K562 (cell line): Measurements from ENCODE around the gene LRRC3C. TPM values are rescaled to one million over a fixed set of nuclear protein-coding genes. Genes with fewer than 3 reads are reported as not detected.

ENCODE experiments used
- BRCA1 ChIP-seq, 2 experiments: fragments of 450-650 bp in 1 of 2; sonication (generic) in 1 of 2; formaldehyde crosslinking in 1 of 2; IDR thresholded peaks; 2 replicates each; pipeline versions ENCODE4 v1.5.0 to v1.6.1; 2017 to 2020; ENCODE audit warnings: mild to moderate bottlenecking in 1 of 2, missing genetic modification reagents in 1 of 2
- CBX2 ChIP-seq: fragments of 200-600 bp; sonication (generic); IDR thresholded peaks from one replicate; pipeline ENCODE4 v1.6.1; 2012; ENCODE audit warnings: mild to moderate bottlenecking, low read length, inconsistent platforms; ENCODE audit not compliant: insufficient read depth, poor library complexity, severe bottlenecking
- CCAR2 ChIP-seq: fragments of 200-400 bp; formaldehyde crosslinking; IDR thresholded peaks from 2 replicates; pipeline ENCODE4 v1.6.1; 2017; ENCODE audit warnings: mild to moderate bottlenecking, low read depth, low read length
- EP300 ChIP-seq: IDR thresholded peaks from 2 replicates; pipeline ENCODE4 v1.6.1; 2012; ENCODE audit warnings: low read length, improper control_type of control experiment
- GABPB1 ChIP-seq: sonication (generic); formaldehyde crosslinking; IDR thresholded peaks from 2 replicates; pipeline ENCODE4 v1.8.0; 2022; ENCODE audit warnings: mild to moderate bottlenecking, missing genetic modification reagents
- HDAC1 ChIP-seq, 2 experiments: fragments of 450-650 bp; IDR thresholded peaks; 2 replicates each; pipeline ENCODE4 v1.6.1; 2016 to 2017; ENCODE audit warnings: inconsistent platforms in 1 of 2, mild to moderate bottlenecking in 1 of 2, moderate library complexity in 1 of 2
- HMGN3 ChIP-seq: IDR thresholded peaks from 2 replicates; pipeline ENCODE4 v1.6.1; 2011; ENCODE audit warnings: borderline replicate concordance, low read depth, mild to moderate bottlenecking, mixed read lengths, low read length; ENCODE audit not compliant: insufficient read length; ENCODE audit errors: extremely low read depth
- JUNB ChIP-seq: fragments of 450-650 bp; formaldehyde crosslinking; conservative IDR thresholded peaks from 2 replicates; pipeline ENCODE4 v1.4.0; 2020; ENCODE audit warnings: mild to moderate bottlenecking
- MYNN ChIP-seq, 2 experiments: sonication (generic); formaldehyde crosslinking in 1 of 2; IDR thresholded peaks; 2 replicates each; pipeline versions ENCODE4 v1.5.0 to v1.6.1; 2016 to 2020; ENCODE audit warnings: antibody characterized with exemption in 1 of 2, missing genetic modification reagents in 1 of 2
- PHF20 ChIP-seq: fragments of 450-650 bp; IDR thresholded peaks from 2 replicates; pipeline ENCODE4 v1.6.1; 2018; ENCODE audit not compliant: partially characterized antibody
- RCOR1 ChIP-seq, 2 experiments: IDR thresholded peaks; 2 replicates each; pipeline ENCODE4 v1.6.1; 2012; ENCODE audit warnings: low read depth in 2 of 2, low read length in 2 of 2, borderline replicate concordance in 1 of 2, improper control_type of control experiment in 1 of 2
- SAP30 ChIP-seq: fragments of 200-600 bp; sonication (generic); IDR thresholded peaks from 2 replicates; pipeline ENCODE4 v1.6.1; 2012; ENCODE audit warnings: borderline replicate concordance, low read depth, mild to moderate bottlenecking, moderate library complexity, low read length, control low read depth, inconsistent platforms; ENCODE audit not compliant: insufficient read depth, poor library complexity, severe bottlenecking
- SRSF3 ChIP-seq: fragments of 200-400 bp; formaldehyde crosslinking; IDR thresholded peaks from 2 replicates; pipeline ENCODE4 v1.6.1; 2016; ENCODE audit warnings: mild to moderate bottlenecking, low read length, moderate library complexity; ENCODE audit not compliant: insufficient read depth
- STAT5B ChIP-seq: fragments of 250-450 bp; sonication (Bioruptor Pico); IDR thresholded peaks from 2 replicates; pipeline ENCODE4 v1.8.0; 2021; ENCODE audit warnings: mild to moderate bottlenecking, inconsistent platforms
- USF1 ChIP-seq: sonication (generic); formaldehyde crosslinking; IDR thresholded peaks from 2 replicates; pipeline ENCODE4 v1.9.0; 2022; ENCODE audit warnings: mild to moderate bottlenecking, missing genetic modification reagents
- XRCC5 ChIP-seq: fragments of 200-400 bp; formaldehyde crosslinking; IDR thresholded peaks from 2 replicates; pipeline ENCODE4 v1.6.1; 2017; ENCODE audit warnings: low read depth, mild to moderate bottlenecking, low read length
- ZBTB7A ChIP-seq: IDR thresholded peaks from 2 replicates; pipeline ENCODE4 v1.6.1; 2011; ENCODE audit warnings: low read depth, mild to moderate bottlenecking, low read length, moderate library complexity, borderline replicate concordance; ENCODE audit not compliant: control insufficient read depth
- ZFP91 ChIP-seq: sonication (generic); formaldehyde crosslinking; IDR thresholded peaks from 2 replicates; pipeline ENCODE4 v1.8.0; 2022; ENCODE audit warnings: mild to moderate bottlenecking, missing genetic modification reagents
- ZNF133 ChIP-seq: fragments of 250-450 bp; sonication (Bioruptor Pico); IDR thresholded peaks from 2 replicates; pipeline ENCODE4 v1.4.0; 2020; ENCODE audit warnings: mild to moderate bottlenecking
- ZNF174 ChIP-seq: fragments of 250-450 bp; sonication (Bioruptor Pico); IDR thresholded peaks from 2 replicates; pipeline ENCODE4 v1.4.0; 2020; ENCODE audit warnings: mild to moderate bottlenecking
- ZNF699 ChIP-seq: fragments of 250-450 bp; sonication (Bioruptor Pico); IDR thresholded peaks from 2 replicates; pipeline ENCODE4 v1.8.0; 2021; ENCODE audit warnings: mild to moderate bottlenecking, moderate library complexity; ENCODE audit not compliant: insufficient replicate concordance
- polyA plus RNA-seq, 8 experiments: library from polyadenylated mRNA; depleted of rRNA in 4 of 8; stranded (reverse) in 5 of 8; unstranded in 3 of 8; fragments of >200 nt; fragmentation: Nextera tagmentation in 2 of 8; fragmentation: Illumina TruSeq in 1 of 8; extraction: Ambion mirVana in 2 of 8; extraction: Trizol in 1 of 8; gene quantifications; 2 replicates each; pipeline versions ENCODE4 v1.2.1 to v1.2.3, GENCODE V29; 2011 to 2014; ENCODE audit warnings: inconsistent platforms in 1 of 8, missing spikeins in 1 of 8
- total RNA-seq, 7 experiments: library from RNA; depleted of rRNA in 6 of 7; stranded (reverse); fragments of >200 nt in 6 of 7; fragmentation: Illumina TruSeq in 2 of 7; extraction: Trizol in 2 of 7; gene quantifications; 2 replicates each; pipeline versions ENCODE4 v1.2.1 to v1.2.3, GENCODE V29; 2011 to 2021; ENCODE audit warnings: low replicate concordance in 1 of 7
- TF ChIP-seq, protein P1 (sequence below): sonication (generic); formaldehyde crosslinking; IDR thresholded peaks from 2 replicates; pipeline ENCODE4 v1.8.1; 2023; ENCODE audit warnings: mild to moderate bottlenecking, missing genetic modification reagents

LRRC3C gene
- total and polyA plus RNA-seq, 9 of the 15 experiments (the other 6 are each of a cell fraction or from before 2014, with no cell fraction given): not detected

DNA sequence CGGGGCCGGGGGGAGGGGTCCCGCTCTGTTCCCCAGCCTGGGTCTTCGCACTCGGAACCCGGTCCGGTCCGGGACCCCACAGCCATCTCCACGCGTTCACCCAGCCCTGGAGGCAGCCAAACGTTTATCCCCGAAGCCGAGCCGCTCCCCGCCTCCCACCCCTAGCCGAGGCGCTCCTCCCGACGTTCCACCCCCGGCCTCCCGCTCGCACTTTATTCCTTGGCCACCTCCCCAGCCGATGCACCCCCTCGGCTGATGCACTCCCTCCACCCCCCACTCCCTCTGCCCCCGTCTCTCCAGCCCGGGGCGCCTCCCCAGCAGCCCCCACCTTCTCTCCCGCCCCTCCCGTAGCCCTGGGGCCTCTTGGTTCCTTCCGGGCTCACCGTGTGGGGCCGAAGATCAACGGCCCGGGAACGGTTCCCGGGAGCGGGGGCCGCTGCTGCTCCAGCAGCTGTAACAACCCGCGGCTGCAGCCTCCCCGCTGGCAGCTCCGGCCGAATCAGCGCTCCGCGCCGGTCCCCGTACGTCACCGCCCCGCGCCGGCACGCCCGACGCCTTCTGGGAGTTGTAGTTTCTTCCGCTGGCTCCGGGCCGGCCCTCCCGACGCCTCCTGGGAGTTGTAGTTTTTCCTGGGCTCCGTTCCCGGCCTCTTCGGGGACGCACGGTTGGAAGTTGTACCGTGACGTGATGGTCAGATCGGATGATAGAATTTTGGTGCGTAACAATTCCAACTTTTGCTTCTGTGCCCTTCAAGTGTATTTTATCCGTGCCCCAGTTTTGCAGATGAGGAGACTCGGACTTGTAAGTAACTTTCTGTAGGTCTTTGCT lies at the start of gene LRRC3C, which contains the start of gene ORMDL3 (continued):
- no peak for TF ChIP-seq USF1
- TF ChIP-seq HMGN3: peak; percentile 87
- TF ChIP-seq XRCC5: no peak
- no peak for TF ChIP-seq SRSF3
- TF ChIP-seq CBX2: no peak
- TF ChIP-seq EP300: peak; percentile 7; the same call in 1 of the 2 replicates
- TF ChIP-seq MYNN (IDR thresholded peaks at IDR 0.05): no peak
- TF ChIP-seq MYNN (CRISPR knock-in tag; IDR thresholded peaks at IDR 0.05): no peak
- TF ChIP-seq, protein P1, sequence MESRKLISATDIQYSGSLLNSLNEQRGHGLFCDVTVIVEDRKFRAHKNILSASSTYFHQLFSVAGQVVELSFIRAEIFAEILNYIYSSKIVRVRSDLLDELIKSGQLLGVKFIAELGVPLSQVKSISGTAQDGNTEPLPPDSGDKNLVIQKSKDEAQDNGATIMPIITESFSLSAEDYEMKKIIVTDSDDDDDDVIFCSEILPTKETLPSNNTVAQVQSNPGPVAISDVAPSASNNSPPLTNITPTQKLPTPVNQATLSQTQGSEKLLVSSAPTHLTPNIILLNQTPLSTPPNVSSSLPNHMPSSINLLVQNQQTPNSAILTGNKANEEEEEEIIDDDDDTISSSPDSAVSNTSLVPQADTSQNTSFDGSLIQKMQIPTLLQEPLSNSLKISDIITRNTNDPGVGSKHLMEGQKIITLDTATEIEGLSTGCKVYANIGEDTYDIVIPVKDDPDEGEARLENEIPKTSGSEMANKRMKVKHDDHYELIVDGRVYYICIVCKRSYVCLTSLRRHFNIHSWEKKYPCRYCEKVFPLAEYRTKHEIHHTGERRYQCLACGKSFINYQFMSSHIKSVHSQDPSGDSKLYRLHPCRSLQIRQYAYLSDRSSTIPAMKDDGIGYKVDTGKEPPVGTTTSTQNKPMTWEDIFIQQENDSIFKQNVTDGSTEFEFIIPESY: no peak
- no peak for TF ChIP-seq ZNF699
- no peak for TF ChIP-seq ZNF133 (CRISPR knock-in tag)
- peak; percentile 59 for TF ChIP-seq PHF20
- TF ChIP-seq CCAR2: no peak
- no peak for TF ChIP-seq SAP30
- TF ChIP-seq ZBTB7A: peak; percentile 49; the same call in 1 of the 2 replicates
- no peak for TF ChIP-seq BRCA1 (IDR thresholded peaks at IDR 0.05)
- TF ChIP-seq BRCA1 (CRISPR knock-in tag; IDR thresholded peaks at IDR 0.05): no peak
- TF ChIP-seq STAT5B (CRISPR knock-in tag): no peak
- TF ChIP-seq JUNB (CRISPR knock-in tag): no peak
- TF ChIP-seq ZFP91 (CRISPR knock-in tag): no peak
- TF ChIP-seq RCOR1 (IDR thresholded peaks at IDR 0.05; ENCODE audit: borderline replicate concordance in 1 of 2, low read depth in 2 of 2, low read length in 2 of 2): no peak
- TF ChIP-seq GABPB1 (CRISPR knock-in tag): peak; percentile 74
- peak in 1 of 2 experiments; percentile 64; a peak in 2 of 4 replicates for TF ChIP-seq HDAC1 (IDR thresholded peaks at IDR 0.05)
- no peak for TF ChIP-seq ZNF174 (CRISPR knock-in tag)
